Measurements from ENCODE around the gene BCKDHA.

DNA sequence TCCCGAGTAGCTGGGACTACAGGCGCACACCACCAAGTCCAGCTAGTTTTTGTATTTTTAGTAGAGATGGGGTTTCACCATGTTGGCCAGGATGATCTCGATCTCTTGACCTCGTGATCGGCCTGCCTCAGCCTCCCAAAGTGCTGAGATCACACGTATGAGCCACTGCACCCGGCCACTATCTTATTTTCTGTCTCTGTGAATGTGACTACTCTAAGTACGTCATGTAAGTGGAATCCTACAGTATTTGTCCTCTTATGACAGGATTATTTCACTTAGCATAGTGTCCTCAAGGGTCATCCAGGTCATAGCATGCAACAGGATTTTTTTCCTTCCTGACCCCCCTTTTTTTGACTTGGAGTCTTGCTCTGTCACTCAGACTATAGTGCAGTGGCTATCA is 26.1 kb upstream of the BCKDHA start:
- TF ChIP-seq, protein P1, sequence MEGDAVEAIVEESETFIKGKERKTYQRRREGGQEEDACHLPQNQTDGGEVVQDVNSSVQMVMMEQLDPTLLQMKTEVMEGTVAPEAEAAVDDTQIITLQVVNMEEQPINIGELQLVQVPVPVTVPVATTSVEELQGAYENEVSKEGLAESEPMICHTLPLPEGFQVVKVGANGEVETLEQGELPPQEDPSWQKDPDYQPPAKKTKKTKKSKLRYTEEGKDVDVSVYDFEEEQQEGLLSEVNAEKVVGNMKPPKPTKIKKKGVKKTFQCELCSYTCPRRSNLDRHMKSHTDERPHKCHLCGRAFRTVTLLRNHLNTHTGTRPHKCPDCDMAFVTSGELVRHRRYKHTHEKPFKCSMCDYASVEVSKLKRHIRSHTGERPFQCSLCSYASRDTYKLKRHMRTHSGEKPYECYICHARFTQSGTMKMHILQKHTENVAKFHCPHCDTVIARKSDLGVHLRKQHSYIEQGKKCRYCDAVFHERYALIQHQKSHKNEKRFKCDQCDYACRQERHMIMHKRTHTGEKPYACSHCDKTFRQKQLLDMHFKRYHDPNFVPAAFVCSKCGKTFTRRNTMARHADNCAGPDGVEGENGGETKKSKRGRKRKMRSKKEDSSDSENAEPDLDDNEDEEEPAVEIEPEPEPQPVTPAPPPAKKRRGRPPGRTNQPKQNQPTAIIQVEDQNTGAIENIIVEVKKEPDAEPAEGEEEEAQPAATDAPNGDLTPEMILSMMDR (IDR thresholded peaks at IDR 0.05; ENCODE audit: extremely low read depth in 1 of 2, insufficient read depth in 1 of 2, low read depth in 1 of 2, low read length in 2 of 2): no peak
- TF ChIP-seq POLR2A (IDR thresholded peaks at IDR 0.05; ENCODE audit: low read depth, low read length): no peak

Data from endothelial cell of umbilical vein (primary cell).